K562 (cell line): ENCODE results near the gene ZER1. TPM values are rescaled to one million over a fixed set of nuclear protein-coding genes. Genes with fewer than 3 reads are reported as not detected.
A peak's percentile ranks its signal among the peaks of the same experiment; 100 is the strongest.

ENCODE experiments used
- CEBPG ChIP-seq, 3 experiments: fragments of 200-800 bp in 1 of 3; sonication (Bioruptor generic) in 1 of 3; sonication (generic) in 1 of 3; formaldehyde crosslinking in 1 of 3; IDR thresholded peaks in 2 of 3; conservative IDR thresholded peaks in 1 of 3; 2 replicates each; pipeline versions ENCODE4 v1.6.1 to v1.8.0; 2016 to 2022; ENCODE audit warnings: missing compliant biosample characterization in 2 of 3, missing genetic modification characterization in 2 of 3, mild to moderate bottlenecking in 1 of 3, missing genetic modification reagents in 1 of 3
- E2F3 ChIP-seq: fragments of 250-450 bp; sonication (Bioruptor Pico); IDR thresholded peaks from 2 replicates; pipeline ENCODE4 v1.4.0; 2020; ENCODE audit warnings: mild to moderate bottlenecking
- EP300 ChIP-seq: IDR thresholded peaks from 2 replicates; pipeline ENCODE4 v1.6.1; 2012; ENCODE audit warnings: low read length, improper control_type of control experiment
- HDAC6 ChIP-seq: IDR thresholded peaks from 2 replicates; pipeline ENCODE4 v1.6.1; 2012; ENCODE audit warnings: low read depth, mild to moderate bottlenecking, control low read depth, inconsistent platforms, low read length, moderate library complexity
- ILK ChIP-seq: fragments of 450-650 bp; IDR thresholded peaks from 2 replicates; pipeline ENCODE4 v1.6.1; 2016; ENCODE audit warnings: missing genetic modification characterization, low read depth, mild to moderate bottlenecking, missing compliant biosample characterization, moderate library complexity, borderline replicate concordance
- JUND ChIP-seq, 2 experiments: IDR thresholded peaks; 2 replicates in 1 of 2; 3 replicates in 1 of 2; pipeline ENCODE4 v1.6.1; 2011; ENCODE audit warnings: borderline replicate concordance in 2 of 2, low read depth in 2 of 2, low read length in 2 of 2, improper control_type of control experiment in 1 of 2, missing biosample characterization in 1 of 2, missing genetic modification characterization in 1 of 2, missing genetic modification reagents in 1 of 2
- KDM1A ChIP-seq, 2 experiments: fragments of 450-650 bp; IDR thresholded peaks; 2 replicates each; pipeline ENCODE4 v1.6.1; 2016; ENCODE audit warnings: mild to moderate bottlenecking in 2 of 2
- KLF1 ChIP-seq: fragments of 450-650 bp; IDR thresholded peaks from 2 replicates; pipeline ENCODE4 v1.6.1; 2016; ENCODE audit warnings: missing genetic modification characterization, missing compliant biosample characterization
- MBD1 ChIP-seq: fragments of 250-450 bp; sonication (Bioruptor Pico); IDR thresholded peaks from 2 replicates; pipeline ENCODE4 v1.8.0; 2022; ENCODE audit warnings: inconsistent platforms
- MEF2D ChIP-seq: conservative IDR thresholded peaks from 2 replicates; pipeline ENCODE4 v1.6.1; 2016; ENCODE audit warnings: low read depth, missing genetic modification characterization, missing compliant biosample characterization
- PCBP1 ChIP-seq: fragments of 200-400 bp; formaldehyde crosslinking; IDR thresholded peaks from 2 replicates; pipeline ENCODE4 v1.6.1; 2018; ENCODE audit warnings: mild to moderate bottlenecking, low read depth, low read length; ENCODE audit not compliant: poor library complexity, severe bottlenecking
- PHB ChIP-seq: fragments of 250-450 bp; sonication (Bioruptor Pico); IDR thresholded peaks from 2 replicates; pipeline ENCODE4 v1.5.0; 2021
- PHF21A ChIP-seq: fragments of 450-650 bp; IDR thresholded peaks from 2 replicates; pipeline ENCODE4 v1.6.1; 2017; ENCODE audit warnings: low read depth, borderline replicate concordance
- PPARD ChIP-seq: fragments of 250-450 bp; sonication (Bioruptor Pico); IDR thresholded peaks from 2 replicates; pipeline ENCODE4 v1.8.0; 2022; ENCODE audit warnings: inconsistent platforms, mild to moderate bottlenecking, moderate library complexity
- PURB ChIP-seq: sonication (generic); formaldehyde crosslinking; IDR thresholded peaks from 2 replicates; pipeline ENCODE4 v1.9.0; 2021; ENCODE audit warnings: low read depth, mild to moderate bottlenecking, missing genetic modification reagents
- RBBP5 ChIP-seq: fragments of 200-600 bp; sonication (generic); IDR thresholded peaks from 2 replicates; pipeline ENCODE4 v1.6.1; 2012; ENCODE audit warnings: borderline replicate concordance, mild to moderate bottlenecking, low read length, control low read depth, inconsistent platforms; ENCODE audit not compliant: insufficient read depth, poor library complexity, severe bottlenecking
- SMAD4 ChIP-seq: fragments of 250-450 bp; sonication (Bioruptor Pico); conservative IDR thresholded peaks from 2 replicates; pipeline ENCODE4 v1.8.0; 2021; ENCODE audit warnings: inconsistent platforms, mild to moderate bottlenecking, moderate library complexity
- SRSF9 ChIP-seq: fragments of 200-400 bp; formaldehyde crosslinking; IDR thresholded peaks from 2 replicates; pipeline ENCODE4 v1.6.1; 2017; ENCODE audit warnings: low read depth, low read length, borderline replicate concordance
- TAF9B ChIP-seq: fragments of 450-650 bp; IDR thresholded peaks from 2 replicates; pipeline ENCODE4 v1.6.1; 2018; ENCODE audit warnings: mild to moderate bottlenecking; ENCODE audit not compliant: partially characterized antibody
- TCFL5 ChIP-seq: fragments of 250-450 bp; sonication (Bioruptor Pico); conservative IDR thresholded peaks from 2 replicates; pipeline ENCODE4 v1.6.1; 2021; ENCODE audit warnings: mild to moderate bottlenecking, moderate library complexity, matching md5 sums
- ZBTB17 ChIP-seq: fragments of 450-650 bp; formaldehyde crosslinking; IDR thresholded peaks from 2 replicates; pipeline ENCODE4 v1.4.0; 2020; ENCODE audit warnings: mild to moderate bottlenecking
- ZNF197 ChIP-seq: fragments of 200-800 bp; sonication (Bioruptor generic); IDR thresholded peaks from 2 replicates; pipeline ENCODE4 v1.6.1; 2016; ENCODE audit warnings: low read depth, missing genetic modification characterization, missing compliant biosample characterization
- ZNF668 ChIP-seq: fragments of 250-450 bp; sonication (Bioruptor Pico); IDR thresholded peaks from 2 replicates; pipeline ENCODE4 v1.8.0; 2022; ENCODE audit warnings: mild to moderate bottlenecking, inconsistent platforms
- ZNF699 ChIP-seq: fragments of 250-450 bp; sonication (Bioruptor Pico); IDR thresholded peaks from 2 replicates; pipeline ENCODE4 v1.8.0; 2021; ENCODE audit warnings: mild to moderate bottlenecking, moderate library complexity; ENCODE audit not compliant: insufficient replicate concordance
- ZNF830 ChIP-seq: fragments of 250-450 bp; sonication (Bioruptor Pico); IDR thresholded peaks from 2 replicates; pipeline ENCODE4 v1.5.0; 2021; ENCODE audit warnings: mild to moderate bottlenecking
- polyA plus RNA-seq, 8 experiments: library from polyadenylated mRNA; depleted of rRNA in 4 of 8; stranded (reverse) in 5 of 8; unstranded in 3 of 8; fragments of >200 nt; fragmentation: Nextera tagmentation in 2 of 8; fragmentation: Illumina TruSeq in 1 of 8; extraction: Ambion mirVana in 2 of 8; extraction: Trizol in 1 of 8; gene quantifications; 2 replicates each; pipeline versions ENCODE4 v1.2.1 to v1.2.3, GENCODE V29; 2011 to 2014; ENCODE audit warnings: inconsistent platforms in 1 of 8, missing spikeins in 1 of 8
- total RNA-seq, 7 experiments: library from RNA; depleted of rRNA in 6 of 7; stranded (reverse); fragments of >200 nt in 6 of 7; fragmentation: Illumina TruSeq in 2 of 7; extraction: Trizol in 2 of 7; gene quantifications; 2 replicates each; pipeline versions ENCODE4 v1.2.1 to v1.2.3, GENCODE V29; 2011 to 2021; ENCODE audit warnings: low replicate concordance in 1 of 7
- TF ChIP-seq, protein P1 (sequence below): fragments of 200-800 bp; sonication (Bioruptor generic); IDR thresholded peaks from 2 replicates; pipeline ENCODE4 v1.6.1; 2017; ENCODE audit warnings: missing genetic modification characterization, missing compliant biosample characterization

The ZER1 gene
- total and polyA plus RNA-seq, 9 of the 15 experiments (the other 6 are each of a cell fraction or from before 2014, with no cell fraction given): 0.07 to 10.7 (median 6.2) TPM

- TF ChIP-seq TCFL5 (CRISPR knock-in tag): no peak
- no peak for TF ChIP-seq PHB (CRISPR knock-in tag)
- TF ChIP-seq PCBP1: no peak
- peak; percentile 98 for TF ChIP-seq ZBTB17 (CRISPR knock-in tag)
- no peak for TF ChIP-seq EP300
- no peak for TF ChIP-seq ZNF668 (CRISPR knock-in tag)
- TF ChIP-seq SMAD4 (CRISPR knock-in tag): peak; percentile 56; the same call in 1 of the 2 replicates
- TF ChIP-seq TAF9B: no peak
- no peak for TF ChIP-seq PPARD (CRISPR knock-in tag)
- TF ChIP-seq, protein P1, sequence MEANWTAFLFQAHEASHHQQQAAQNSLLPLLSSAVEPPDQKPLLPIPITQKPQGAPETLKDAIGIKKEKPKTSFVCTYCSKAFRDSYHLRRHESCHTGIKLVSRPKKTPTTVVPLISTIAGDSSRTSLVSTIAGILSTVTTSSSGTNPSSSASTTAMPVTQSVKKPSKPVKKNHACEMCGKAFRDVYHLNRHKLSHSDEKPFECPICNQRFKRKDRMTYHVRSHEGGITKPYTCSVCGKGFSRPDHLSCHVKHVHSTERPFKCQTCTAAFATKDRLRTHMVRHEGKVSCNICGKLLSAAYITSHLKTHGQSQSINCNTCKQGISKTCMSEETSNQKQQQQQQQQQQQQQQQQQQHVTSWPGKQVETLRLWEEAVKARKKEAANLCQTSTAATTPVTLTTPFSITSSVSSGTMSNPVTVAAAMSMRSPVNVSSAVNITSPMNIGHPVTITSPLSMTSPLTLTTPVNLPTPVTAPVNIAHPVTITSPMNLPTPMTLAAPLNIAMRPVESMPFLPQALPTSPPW (CRISPR knock-in tag): peak; percentile 26; the same call in 1 of the 2 replicates
- no peak for TF ChIP-seq PHF21A
- TF ChIP-seq MEF2D: no peak
- TF ChIP-seq KDM1A (IDR thresholded peaks at IDR 0.05): no peak
- TF ChIP-seq KLF1 (tag): peak; percentile 68; the same call in 1 of the 2 replicates
- no peak for TF ChIP-seq RBBP5
- TF ChIP-seq ILK (tag): no peak
- TF ChIP-seq PURB: no peak
- TF ChIP-seq ZNF830: no peak
- no peak for TF ChIP-seq SRSF9
- peak; percentile 58 for TF ChIP-seq JUND (IDR thresholded peaks at IDR 0.05; ENCODE audit: borderline replicate concordance, low read depth, low read length)
- peak; percentile 36; the same call in 1 of the 3 replicates for TF ChIP-seq JUND (tag; IDR thresholded peaks at IDR 0.05; ENCODE audit: borderline replicate concordance, low read depth, low read length)
- TF ChIP-seq HDAC6: no peak
- no peak for TF ChIP-seq E2F3
- TF ChIP-seq ZNF699: no peak
- TF ChIP-seq ZNF197 (CRISPR knock-in tag): no peak
- no peak for TF ChIP-seq CEBPG (CRISPR knock-in tag; IDR thresholded peaks at IDR 0.05)
- no peak for TF ChIP-seq CEBPG (tag; conservative IDR thresholded peaks at IDR 0.05 in 1 of 2, IDR thresholded peaks at IDR 0.05 in 1 of 2)
- peak; percentile 85 for TF ChIP-seq MBD1 (CRISPR knock-in tag)
Measured at GRCh38 chr9:128818099-128818838, 46.5 kb upstream of the ZER1 start, which contains the start of gene ENDOG (continued).
